GM19025 (cell line): Measurements from ENCODE around the gene PHLDB2.

Source experiments
- ATAC-seq: cut with Tn5 transposase; IDR thresholded peaks from one replicate; pipeline ENCODE4 v1.9.1; 2021; ENCODE audit warnings: mild to moderate bottlenecking, low read depth, moderate library complexity; ENCODE audit not compliant: unreplicated experiment

PHLDB2 gene

GRCh38 chr3:111874177-111874820 lies 15.2 kb downstream of the PHLDB2 start:
- ATAC-seq, result no peak

- ATAC-seq, result no peak
Measured at GRCh38 chr3:111881480-111881879, 22.4 kb downstream of the PHLDB2 start.

GRCh38 chr3:111882194-111882593 lies 23.1 kb downstream of the PHLDB2 start:
- no peak for ATAC-seq

- peak; percentile 69 for ATAC-seq
Measured at GRCh38 chr3:111882799-111883198, 23.7 kb downstream of the PHLDB2 start.

DNA sequence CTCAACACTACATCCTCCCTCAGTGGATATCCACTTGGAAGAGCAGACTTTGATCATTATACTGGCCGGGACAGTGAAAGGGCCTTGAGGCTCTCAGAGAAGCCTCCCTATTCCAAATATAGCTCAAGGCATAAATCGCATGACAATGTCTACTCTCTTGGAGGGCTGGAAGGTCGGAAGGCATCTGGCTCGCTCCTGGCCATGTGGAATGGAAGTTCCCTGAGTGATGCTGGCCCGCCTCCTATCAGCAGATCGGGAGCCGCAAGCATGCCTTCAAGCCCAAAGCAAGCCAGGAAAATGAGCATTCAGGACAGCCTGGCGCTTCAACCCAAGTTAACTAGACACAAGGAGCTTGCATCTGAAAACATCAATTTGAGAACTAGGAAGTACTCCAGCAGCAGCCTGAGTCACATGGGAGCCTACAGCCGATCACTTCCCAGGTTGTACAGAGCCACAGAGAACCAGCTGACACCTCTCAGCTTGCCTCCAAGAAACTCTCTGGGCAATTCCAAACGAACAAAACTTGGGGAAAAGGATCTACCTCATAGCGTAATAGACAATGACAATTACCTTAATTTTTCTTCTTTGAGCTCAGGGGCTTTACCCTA lies 25.4 kb downstream of the PHLDB2 start:
- ATAC-seq, result no peak

DNA sequence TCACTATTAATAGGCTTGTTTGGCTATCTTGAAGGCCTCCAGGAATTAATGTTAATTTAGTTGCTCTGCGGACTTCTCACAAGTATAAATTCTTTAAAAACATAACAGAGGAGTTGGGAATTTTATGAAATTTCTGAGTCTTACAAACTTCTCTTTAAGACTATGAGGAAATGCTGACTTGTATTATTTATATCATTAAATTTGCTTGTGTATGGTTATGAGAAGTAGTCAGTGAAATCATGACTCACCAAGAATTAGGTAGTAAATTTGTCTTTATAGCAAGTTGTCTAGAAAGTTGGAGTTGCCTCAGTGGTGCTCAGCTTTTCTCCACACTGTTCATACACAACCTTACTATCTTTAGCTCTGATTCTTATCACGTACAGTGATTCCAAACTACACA lies 26.5 kb downstream of the PHLDB2 start:
- no peak for ATAC-seq

- no peak for ATAC-seq
Measured at GRCh38 chr3:111890051-111890580, 31.1 kb downstream of the PHLDB2 start.

DNA sequence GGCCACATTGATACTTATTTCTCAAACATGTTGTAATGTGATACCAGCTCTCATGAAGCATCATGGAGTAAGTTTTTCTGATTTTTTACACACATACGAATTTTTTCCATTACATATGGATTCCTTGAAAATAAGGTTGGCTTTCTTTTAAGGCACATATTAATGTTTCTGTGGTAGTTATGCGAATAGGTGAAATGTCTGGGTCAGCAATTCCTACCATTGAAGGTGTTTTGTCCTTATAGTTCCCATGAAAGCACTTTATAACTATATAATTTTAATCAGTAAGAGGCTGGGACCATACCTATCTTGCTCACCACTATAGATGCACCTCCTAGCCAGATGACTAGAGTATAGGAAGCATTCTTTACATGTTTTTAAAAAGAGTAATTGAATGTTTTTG lies 33.0 kb downstream of the PHLDB2 start:
- ATAC-seq, result no peak

DNA sequence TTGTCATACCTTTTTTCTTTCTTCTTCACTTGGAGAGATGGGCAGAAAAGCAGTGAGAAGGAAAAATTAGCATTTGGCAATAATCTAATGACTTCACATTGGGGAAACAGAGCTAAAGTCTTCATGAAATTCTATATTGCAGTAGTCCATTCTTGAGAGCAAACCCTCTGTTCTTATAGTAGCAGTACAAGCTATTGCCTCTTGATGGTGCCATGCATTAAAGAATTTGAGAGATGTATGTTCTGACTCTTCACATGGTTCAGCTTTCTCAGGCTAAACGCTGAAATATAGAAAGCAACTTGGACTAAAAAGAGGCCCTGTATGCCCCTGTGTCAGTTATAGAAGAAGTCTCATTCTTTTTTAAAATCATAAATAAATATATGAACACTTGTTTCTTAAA lies 36.0 kb downstream of the PHLDB2 start:
- no peak for ATAC-seq

- ATAC-seq, result no peak
Measured at GRCh38 chr3:111899966-111900365, 40.9 kb downstream of the PHLDB2 start.

GRCh38 chr3:111901637-111902036 lies 42.6 kb downstream of the PHLDB2 start:
- ATAC-seq, result no peak

DNA sequence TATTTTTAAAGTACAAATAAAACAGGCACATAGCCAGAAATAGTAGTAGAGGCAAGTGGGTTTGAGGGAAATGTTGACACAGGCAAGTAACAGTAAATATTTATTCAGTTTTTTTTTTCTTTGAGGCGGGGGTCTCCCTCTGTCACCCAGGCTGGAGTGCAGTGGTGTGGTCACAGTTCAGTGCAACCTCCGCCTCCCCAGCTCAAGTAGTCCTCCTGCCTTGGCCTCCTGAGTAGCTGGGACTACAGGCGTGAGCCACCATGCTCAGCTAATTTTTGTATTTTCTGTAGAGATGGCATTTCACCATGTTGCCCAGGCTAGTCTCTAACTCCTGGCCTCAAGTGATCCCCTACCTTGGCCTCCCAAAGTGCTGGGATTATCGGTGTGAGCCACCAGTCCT lies 43.5 kb downstream of the PHLDB2 start:
- ATAC-seq, result no peak

- ATAC-seq, result no peak
Measured at GRCh38 chr3:111903067-111903511, 44.0 kb downstream of the PHLDB2 start.

DNA sequence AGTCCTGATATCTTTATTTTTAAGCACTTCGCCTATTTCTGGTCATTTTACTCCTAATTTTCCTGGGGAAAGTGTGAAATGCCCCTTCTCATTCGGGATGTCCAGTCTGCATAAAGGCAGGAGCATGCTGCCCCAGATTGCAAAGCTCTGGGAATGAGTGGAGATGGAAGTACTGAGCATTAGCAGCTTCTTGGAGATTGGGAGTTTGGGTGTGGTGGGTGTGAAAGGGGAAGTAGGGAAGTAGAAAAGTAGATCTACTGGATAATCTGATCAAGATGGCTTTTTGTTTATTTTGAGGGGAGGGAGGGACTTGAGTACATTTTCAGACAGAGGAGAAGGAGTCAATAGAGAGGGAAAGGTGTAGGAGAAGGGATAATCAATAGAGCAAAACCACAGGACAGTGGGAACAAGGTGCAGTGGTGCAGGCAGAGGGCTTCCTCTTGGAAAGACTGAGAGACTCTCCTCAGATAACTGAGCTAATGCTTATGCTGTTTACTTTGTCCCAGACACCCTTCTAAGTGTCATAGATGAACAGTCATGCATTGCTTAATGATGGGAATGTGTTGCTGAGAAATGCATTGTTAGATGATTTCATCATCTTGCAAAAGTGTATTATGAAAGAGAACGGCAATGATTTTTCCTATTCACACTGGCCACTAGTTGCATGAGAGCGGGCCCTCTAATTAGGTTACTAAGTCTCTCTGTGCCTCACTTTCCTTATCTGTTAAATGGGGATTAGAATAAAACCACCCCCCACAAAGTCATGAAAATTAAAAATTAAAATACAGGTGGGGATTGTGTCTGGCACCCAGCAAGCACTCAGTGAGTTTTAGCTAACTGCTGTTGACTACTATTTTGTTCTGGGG lies 45.5 kb downstream of the PHLDB2 start:
- ATAC-seq, result no peak

GRCh38 chr3:111906656-111907055 lies 47.6 kb downstream of the PHLDB2 start:
- no peak for ATAC-seq

DNA sequence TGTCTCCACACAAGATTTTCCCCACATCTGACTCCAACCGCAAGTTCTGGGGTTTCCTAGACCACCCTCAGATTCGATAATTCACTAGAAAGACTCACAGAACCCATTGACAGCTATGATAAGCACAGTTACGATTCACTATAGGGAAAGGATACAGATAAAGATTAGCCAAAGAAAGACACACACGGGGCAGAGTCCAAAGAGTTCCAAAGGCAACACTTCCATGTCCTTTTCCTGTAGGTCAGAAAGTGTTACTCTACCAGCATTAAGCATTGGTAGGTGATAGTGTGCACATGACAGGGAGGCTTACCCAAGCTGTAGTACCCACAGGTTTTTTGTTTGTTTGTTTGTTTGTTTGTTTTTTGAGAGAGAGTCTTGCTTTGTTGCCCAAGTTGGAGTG lies 48.1 kb downstream of the PHLDB2 start:
- no peak for ATAC-seq

GRCh38 chr3:111910806-111911205 lies 51.7 kb downstream of the PHLDB2 start:
- no peak for ATAC-seq

- ATAC-seq, result no peak
Measured at GRCh38 chr3:111911446-111911845, 52.4 kb downstream of the PHLDB2 start.

DNA sequence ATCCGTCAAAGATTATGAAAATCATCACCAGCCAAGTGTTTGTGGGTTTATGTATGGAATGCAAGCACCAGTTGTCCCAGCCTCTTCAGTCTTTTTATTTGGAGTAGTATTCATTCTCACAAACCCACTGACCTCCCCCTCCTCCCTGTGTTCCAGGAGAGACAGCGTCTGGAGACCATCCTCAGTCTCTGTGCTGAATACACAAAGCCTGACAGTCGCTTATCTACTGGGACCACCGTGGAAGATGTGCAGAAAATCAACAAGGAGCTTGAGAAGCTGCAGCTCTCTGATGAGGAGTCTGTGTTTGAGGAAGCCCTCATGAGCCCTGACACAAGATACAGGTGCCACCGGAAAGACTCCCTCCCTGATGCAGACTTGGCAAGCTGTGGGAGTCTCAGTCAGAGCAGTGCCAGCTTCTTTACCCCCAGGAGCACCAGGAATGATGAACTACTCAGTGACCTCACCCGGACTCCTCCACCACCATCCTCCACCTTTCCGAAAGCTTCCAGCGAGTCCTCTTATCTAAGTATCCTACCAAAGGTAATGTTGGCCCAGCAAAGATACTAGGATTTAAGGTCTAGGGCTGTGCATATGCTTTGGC lies 54.2 kb downstream of the PHLDB2 start:
- ATAC-seq, result no peak

GRCh38 chr3:111915905-111916304 lies 56.8 kb downstream of the PHLDB2 start:
- no peak for ATAC-seq

GRCh38 chr3:111917300-111917699 lies 58.2 kb downstream of the PHLDB2 start:
- ATAC-seq, result no peak
